Measurements from ENCODE around the gene ZNF217.
"Not testable (repeated sequence)": the region's sequence is repeated elsewhere in the genome, so short reads cannot be mapped to it uniquely, and the experiment has no call there.

- not testable (repeated sequence) for TF ChIP-seq POLR2A, CTCF (IDR thresholded peaks at IDR 0.05)
These were observed 60.9 kb downstream of the ZNF217 start for GRCh38 chr20:53532654-53533312.

Measured in right lobe of liver (tissue), 4 donors.